NCI-H345 treated with DMSO at 0.1 percent for 48 hours (cell line): ENCODE data around the gene MPHOSPH8.
"Not testable (repeated sequence)": the region's sequence is repeated elsewhere in the genome, so short reads cannot be mapped to it uniquely, and the experiment has no call there.

Experiments used
- DNase-seq: peaks from one replicate; lab custom pipeline; 2025; ENCODE audit not compliant: unreplicated experiment; lab: John Stamatoyannopoulos, UW

The MPHOSPH8 gene

GRCh38 chr13:19680751-19681150, 47.3 kb downstream of the MPHOSPH8 start:
- DNase-seq: no peak

DNA sequence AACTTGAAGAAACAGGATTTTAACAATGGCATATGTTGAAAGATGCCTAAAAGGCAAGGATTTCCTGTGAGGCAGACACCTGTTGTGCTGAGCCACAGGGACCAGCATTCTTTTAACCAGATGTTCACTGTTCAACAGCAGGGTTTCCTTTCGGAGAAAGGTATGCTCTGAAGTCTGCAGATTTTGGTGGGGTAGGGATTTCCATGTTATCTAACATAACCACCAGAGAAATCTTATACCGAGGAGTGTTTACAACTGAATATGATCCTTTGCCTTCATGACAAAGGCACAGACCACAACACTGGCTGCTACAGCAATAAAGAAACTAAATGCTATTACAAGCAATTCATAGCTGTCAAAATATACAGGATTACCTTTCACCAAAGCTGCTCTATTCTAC, 48.1 kb downstream of the MPHOSPH8 start:
- no peak for DNase-seq

DNA sequence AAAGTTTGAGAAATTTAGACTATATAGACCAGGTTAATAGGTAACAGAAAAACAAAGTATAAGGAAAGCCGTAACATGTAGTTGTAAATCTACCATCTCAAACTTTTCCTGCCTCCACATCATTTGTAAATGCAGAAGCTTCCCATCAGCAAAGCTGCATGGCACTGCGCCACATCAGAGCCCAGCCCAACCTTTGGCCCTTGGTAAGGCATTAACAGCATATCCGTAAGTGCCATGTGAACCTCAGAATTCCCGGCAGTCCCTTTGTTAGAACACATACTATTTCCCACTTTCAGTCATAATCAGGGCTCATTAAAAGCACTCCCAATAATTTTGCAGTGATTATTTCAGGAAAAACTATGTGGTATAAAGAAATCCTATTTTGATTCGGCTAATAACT, 51.6 kb downstream of the MPHOSPH8 start:
- no peak for DNase-seq

- DNase-seq: no peak
Observed at GRCh38 chr13:19685437-19685836, 52.0 kb downstream of the MPHOSPH8 start.

GRCh38 chr13:19691447-19691846, 58.0 kb downstream of the MPHOSPH8 start:
- not testable (repeated sequence) for DNase-seq

GRCh38 chr13:19695428-19695827, 62.0 kb downstream of the MPHOSPH8 start:
- no peak for DNase-seq

GRCh38 chr13:19695829-19696228, 62.4 kb downstream of the MPHOSPH8 start:
- DNase-seq: no peak

- DNase-seq: not testable (repeated sequence)
Observed at GRCh38 chr13:19700963-19701362, 67.5 kb downstream of the MPHOSPH8 start.

DNA sequence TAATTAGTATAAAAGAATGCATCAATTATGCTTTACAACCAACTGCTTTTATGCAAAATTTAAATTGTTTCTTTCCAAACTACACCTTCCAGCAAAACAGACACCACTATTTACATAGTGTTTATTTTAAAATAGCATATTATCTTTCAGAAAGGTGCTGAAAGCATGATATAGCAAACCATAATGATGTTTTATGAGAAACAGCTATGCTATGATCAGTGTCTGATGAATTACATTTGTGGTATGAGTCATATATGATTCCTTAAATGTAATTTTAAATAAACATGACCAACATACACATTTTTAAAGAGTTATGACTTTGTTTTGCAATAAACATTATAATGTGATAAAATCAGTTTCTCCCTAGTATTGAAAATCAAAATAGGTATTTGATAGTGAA, 68.2 kb downstream of the MPHOSPH8 start:
- not testable (repeated sequence) for DNase-seq

DNA sequence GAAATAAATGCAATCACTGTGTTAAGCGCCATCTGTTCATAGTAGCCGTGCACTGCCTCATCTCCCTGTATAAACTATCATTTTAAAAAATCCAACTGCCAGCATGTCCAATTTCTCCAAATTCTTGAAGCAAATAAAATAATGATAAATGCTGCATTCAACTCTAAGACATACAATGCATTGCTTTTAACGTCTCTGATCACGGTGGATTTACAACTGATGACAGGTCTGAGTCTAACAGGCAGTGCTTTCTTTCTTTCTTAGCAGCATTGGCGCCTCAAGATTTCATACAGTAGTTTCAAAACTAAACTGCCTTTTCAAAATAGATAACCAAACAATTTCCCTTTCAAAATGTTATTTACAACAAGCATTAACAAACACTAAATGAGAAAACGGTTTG, 70.8 kb downstream of the MPHOSPH8 start:
- DNase-seq: not testable (repeated sequence)

- DNase-seq: not testable (repeated sequence)
Observed at GRCh38 chr13:19709039-19709438, 75.6 kb downstream of the MPHOSPH8 start.

DNA sequence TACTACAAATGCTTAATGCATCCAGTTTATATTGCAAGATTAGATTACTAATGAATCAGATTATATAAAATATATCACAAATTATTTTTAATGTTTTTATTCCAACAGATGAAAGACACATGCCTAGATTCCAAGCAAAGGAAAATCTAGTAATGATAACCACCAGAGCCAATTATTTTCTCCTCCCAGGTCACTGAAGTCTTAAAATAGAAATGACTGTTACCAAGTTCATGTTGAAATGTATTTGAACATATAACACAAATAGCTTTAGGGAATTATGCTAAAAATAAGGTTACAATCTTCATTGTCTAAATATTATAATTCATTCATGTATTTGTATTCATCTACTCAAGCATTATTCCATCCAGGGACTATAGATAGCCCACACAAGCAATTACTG, 76.3 kb downstream of the MPHOSPH8 start:
- DNase-seq: not testable (repeated sequence)

DNA sequence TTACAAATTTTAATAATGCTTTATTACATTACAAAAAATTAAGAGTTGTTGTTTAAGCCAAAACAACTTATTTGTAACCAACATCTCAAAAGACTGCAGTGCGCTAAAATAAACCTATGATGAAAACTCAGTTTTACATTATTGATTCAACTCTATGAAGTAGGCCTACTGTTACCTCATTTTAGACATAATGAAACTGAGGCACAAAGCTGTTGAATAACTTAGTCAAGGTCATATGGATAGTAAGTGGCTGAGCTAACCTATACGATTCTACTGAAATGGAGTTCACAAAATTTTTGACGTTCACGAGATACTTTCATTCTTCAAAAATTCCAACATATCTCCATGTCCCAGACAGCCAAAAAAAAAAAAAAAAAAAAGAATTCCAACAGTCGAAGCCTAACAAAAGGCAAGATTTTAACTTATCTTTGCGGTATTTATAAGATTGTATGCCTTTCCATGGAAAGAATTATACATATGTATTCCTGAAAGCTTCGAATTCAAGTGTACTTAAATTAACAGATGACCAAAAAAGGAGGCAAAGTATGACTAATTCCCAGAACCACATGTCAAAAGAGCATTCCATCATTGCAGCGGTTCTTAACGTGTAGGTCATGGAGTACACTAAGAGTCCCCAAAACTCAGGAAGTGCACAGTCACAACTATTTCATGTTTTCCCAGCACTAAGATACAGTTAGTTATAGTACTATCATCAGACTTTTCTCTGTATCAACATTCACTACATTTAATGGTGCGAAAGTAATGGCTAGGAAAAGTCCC, 79.9 kb downstream of the MPHOSPH8 start:
- DNase-seq: no peak

DNA sequence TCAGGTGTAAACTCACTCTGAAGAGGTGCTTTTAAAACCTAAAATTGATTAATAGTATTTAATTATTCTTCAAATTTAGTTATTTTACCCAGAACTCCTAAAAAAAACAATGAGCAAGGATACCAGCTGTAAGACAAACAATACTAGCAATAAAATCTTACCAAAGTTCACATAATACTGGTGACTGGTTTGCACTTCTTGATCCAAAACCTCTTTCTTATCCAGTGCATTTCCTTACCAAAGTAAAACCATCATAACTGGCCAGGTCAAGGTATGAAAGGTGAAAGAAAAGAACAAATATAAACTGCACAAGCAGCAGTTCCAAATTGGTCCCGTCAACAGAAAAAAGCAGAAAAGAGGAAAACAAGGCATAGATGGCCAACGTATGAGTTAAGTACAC, 86.6 kb downstream of the MPHOSPH8 start:
- DNase-seq: no peak
